Erythroblast (primary cell): ENCODE results near the gene AFG3L2.

Experiments used
- GATA1 ChIP-seq: IDR thresholded peaks from 2 replicates; pipeline ENCODE4 v1.6.1; 2011; ENCODE audit warnings: low read depth, mild to moderate bottlenecking, control low read depth, low read length, moderate library complexity
- POLR2A ChIP-seq: IDR thresholded peaks from 2 replicates; pipeline ENCODE4 v1.6.1; 2011; ENCODE audit warnings: mild to moderate bottlenecking, low read length

DNA sequence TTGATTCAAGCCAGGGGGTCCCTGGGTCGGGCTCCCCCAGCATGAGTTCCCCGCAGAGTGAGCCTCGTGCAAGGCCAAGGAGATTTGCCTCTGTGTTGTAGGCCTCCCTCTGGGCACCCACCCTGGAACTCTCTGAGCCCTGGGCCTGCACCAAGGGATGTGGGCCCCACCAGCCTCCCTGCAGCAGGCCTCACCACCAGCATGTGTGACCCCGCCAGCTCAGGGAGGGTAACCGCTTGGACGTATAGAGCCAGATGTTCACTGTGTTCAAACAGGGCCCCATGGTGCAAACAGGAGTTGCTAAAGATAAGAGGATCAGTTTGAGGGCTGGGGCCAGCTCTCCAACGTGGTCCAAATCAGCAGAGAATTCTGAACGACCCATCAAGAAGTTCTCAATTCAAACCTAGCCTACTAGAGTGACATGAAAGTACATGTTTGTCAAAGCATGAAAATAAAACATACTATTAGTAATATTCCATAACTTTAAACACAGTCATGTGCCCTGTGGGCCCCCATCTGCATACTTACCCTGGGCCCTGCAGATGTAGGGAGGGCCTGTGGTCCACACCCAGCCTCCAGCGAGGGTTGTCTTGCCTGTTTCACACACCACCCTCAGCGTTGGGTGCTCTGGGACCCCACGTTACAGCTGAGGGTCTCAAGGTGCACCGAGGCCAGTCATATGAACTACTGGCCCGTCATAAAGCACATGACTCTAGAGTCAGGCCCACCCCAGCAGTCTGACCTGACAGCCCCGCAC lies 74.5 kb downstream of the AFG3L2 start:
- TF ChIP-seq GATA1 (peak; percentile 24), POLR2A (peak; percentile 34)
